H1 (cell line): Measurements from ENCODE around the gene TTC39A. TPM values are rescaled to one million over a fixed set of nuclear protein-coding genes. Genes with fewer than 3 reads are reported as not detected.

Experiments used
- CTCF ChIA-PET: fragments of 300-600 bp; sonication (Branson Sonifier 250); formaldehyde crosslinking; loops from one replicate; lab custom pipeline; 2021; ENCODE audit not compliant: partially characterized antibody; lab: Charles Lee
- POLR2A ChIA-PET: fragments of 300-600 bp; sonication (Branson Sonifier 250); formaldehyde crosslinking; loops from one replicate; lab custom pipeline; 2021; ENCODE audit warnings: inconsistent platforms; ENCODE audit not compliant: partially characterized antibody; lab: Charles Lee
- DNase-seq, 2 experiments: peaks; one replicate each; pipeline versions ENCODE4 v3.0.0 to v3.0.0-alpha.2; 2010 to 2022; ENCODE audit warnings: low spot score in 2 of 2, low read depth in 1 of 2, mixed read lengths in 1 of 2
- FAIRE-seq: peaks from 2 replicates; lab custom pipeline; 2011; peaks lifted over from hg19 to GRCh38; lab: Jason Lieb, UNC
- H2AFZ ChIP-seq: 2 replicates; pipeline ENCODE4 v1.8.1; 2012; ENCODE audit warnings: low read length, inconsistent platforms
- H2AK5ac ChIP-seq: 2 replicates; pipeline ENCODE4 v1.6.1; 2013; ENCODE audit warnings: low read depth, low read length
- H2BK120ac ChIP-seq: replicated peaks from 2 replicates; pipeline ENCODE3; 2013; ENCODE audit warnings: low read depth, low read length, inconsistent platforms
- H2BK12ac ChIP-seq: 2 replicates; pipeline ENCODE4 v1.6.1; 2013; ENCODE audit warnings: low read depth, low read length
- H2BK15ac ChIP-seq: 2 replicates; pipeline ENCODE4 v1.6.1; 2013; ENCODE audit warnings: low read length
- H2BK20ac ChIP-seq: 2 replicates; pipeline ENCODE4 v1.6.1; 2013; ENCODE audit warnings: low read length
- H2BK5ac ChIP-seq: 2 replicates; pipeline ENCODE4 v1.6.1; 2013; ENCODE audit warnings: low read depth, low read length
- H3K14ac ChIP-seq: 2 replicates; pipeline ENCODE4 v1.6.1; 2013; ENCODE audit warnings: inconsistent platforms; ENCODE audit not compliant: insufficient read length
- H3K18ac ChIP-seq: 2 replicates; pipeline ENCODE4 v1.6.1; 2013; ENCODE audit warnings: low read length; ENCODE audit errors: extremely low read depth
- H3K23ac ChIP-seq: 2 replicates; pipeline ENCODE4 v1.6.1; 2013; ENCODE audit warnings: inconsistent platforms; ENCODE audit not compliant: insufficient read length
- H3K23me2 ChIP-seq: 2 replicates; pipeline ENCODE4 v1.6.1; 2013; ENCODE audit warnings: low read depth, low read length
- H3K27ac ChIP-seq: 2 replicates; pipeline ENCODE4 v1.6.1; 2011; ENCODE audit warnings: low read depth, low read length, inconsistent platforms
- H3K27me3 ChIP-seq, 4 experiments: replicated peaks in 1 of 4; 1 replicate in 1 of 4; 2 replicates in 3 of 4; pipeline versions ENCODE4 v1.6.1 to v1.8.1; 2011 to 2013; ENCODE audit warnings: low read length in 3 of 4, mild to moderate bottlenecking in 3 of 4, inconsistent platforms in 2 of 4, mixed read lengths in 2 of 4, moderate library complexity in 1 of 4; ENCODE audit not compliant: control insufficient read depth in 3 of 4, insufficient read depth in 3 of 4; ENCODE audit errors: extremely low read depth in 1 of 4
- H3K36me3 ChIP-seq, 4 experiments: 2 replicates each; pipeline versions ENCODE4 v1.6.1 to v1.8.1; 2011 to 2013; ENCODE audit warnings: mild to moderate bottlenecking in 4 of 4, low read length in 3 of 4, moderate library complexity in 2 of 4, control low read depth in 1 of 4, inconsistent platforms in 1 of 4; ENCODE audit not compliant: insufficient read depth in 4 of 4, control insufficient read depth in 2 of 4
- H3K4ac ChIP-seq: replicated peaks from 2 replicates; pipeline ENCODE3; 2013; ENCODE audit warnings: low read length, low read depth, mixed read lengths, inconsistent platforms; ENCODE audit not compliant: insufficient read length
- H3K4me1 ChIP-seq, 4 experiments: replicated peaks in 1 of 4; 1 replicate in 1 of 4; 2 replicates in 3 of 4; pipeline versions ENCODE4 v1.6.1 to v1.8.1; 2011 to 2013; ENCODE audit warnings: low read length in 3 of 4, inconsistent platforms in 2 of 4, mixed read lengths in 1 of 4; ENCODE audit not compliant: insufficient read depth in 4 of 4, control insufficient read depth in 3 of 4
- H3K4me2 ChIP-seq, 2 experiments: 2 replicates each; pipeline versions ENCODE4 v1.6.1 to v1.8.1; 2011 to 2013; ENCODE audit warnings: low read depth in 2 of 2, low read length in 2 of 2, control low read depth in 1 of 2, inconsistent platforms in 1 of 2, mild to moderate bottlenecking in 1 of 2; ENCODE audit not compliant: insufficient read depth in 1 of 2
- H3K4me3 ChIP-seq, 4 experiments: fragments of 200-600, 300-600 bp in 1 of 4; sonication (generic), shearing (Covaris generic), sonication (Bioruptor Twin) in 1 of 4; 2 replicates each; pipeline versions ENCODE4 v1.5.1 to v1.8.1; 2011 to 2016; ENCODE audit warnings: low read length in 4 of 4, low read depth in 3 of 4, control low read depth in 2 of 4, inconsistent platforms in 2 of 4, mild to moderate bottlenecking in 2 of 4, mixed read lengths in 1 of 4, moderate library complexity in 1 of 4; ENCODE audit not compliant: insufficient read depth in 2 of 4; ENCODE audit errors: extremely low read depth in 1 of 4
- H3K56ac ChIP-seq: replicated peaks from 2 replicates; pipeline ENCODE3; 2013; ENCODE audit warnings: low read depth, mild to moderate bottlenecking, mixed read lengths, low read length, inconsistent platforms; ENCODE audit not compliant: insufficient read length
- H3K79me1 ChIP-seq: 2 replicates; pipeline ENCODE4 v1.6.1; 2013; ENCODE audit warnings: low read depth, low read length, control low read depth
- H3K79me2 ChIP-seq, 2 experiments: 2 replicates each; pipeline versions ENCODE4 v1.6.1 to v1.8.1; 2012 to 2013; ENCODE audit warnings: low read length in 2 of 2, mild to moderate bottlenecking in 2 of 2, inconsistent platforms in 1 of 2; ENCODE audit not compliant: insufficient read depth in 2 of 2, control insufficient read depth in 1 of 2
- H3K9ac ChIP-seq, 4 experiments: replicated peaks in 1 of 4; 1 replicate in 1 of 4; 2 replicates in 3 of 4; pipeline versions ENCODE4 v1.6.1 to v1.8.1; 2011 to 2013; ENCODE audit warnings: low read depth in 3 of 4, low read length in 3 of 4, control low read depth in 2 of 4, mild to moderate bottlenecking in 2 of 4, moderate library complexity in 2 of 4, inconsistent platforms in 1 of 4; ENCODE audit errors: extremely low read depth in 1 of 4
- H3K9me3 ChIP-seq, 2 experiments: 2 replicates each; pipeline versions ENCODE4 v1.6.1 to v1.8.1; 2012 to 2013; ENCODE audit warnings: mild to moderate bottlenecking in 2 of 2, moderate library complexity in 2 of 2, control low read depth in 1 of 2, inconsistent platforms in 1 of 2, low read depth in 1 of 2, low read length in 1 of 2, mixed read lengths in 1 of 2; ENCODE audit not compliant: insufficient read depth in 2 of 2
- H4K20me1 ChIP-seq, 2 experiments: replicated peaks in 1 of 2; 2 replicates each; pipeline versions ENCODE3 to v1.8.1; 2011 to 2013; ENCODE audit warnings: inconsistent platforms in 2 of 2, low read length in 2 of 2, mild to moderate bottlenecking in 1 of 2; ENCODE audit not compliant: insufficient read depth in 2 of 2, control insufficient read depth in 1 of 2
- H4K5ac ChIP-seq: 2 replicates; pipeline ENCODE4 v1.6.1; 2013; ENCODE audit warnings: low read length, low read depth, mixed read lengths, inconsistent platforms; ENCODE audit not compliant: insufficient read length
- H4K8ac ChIP-seq: 2 replicates; pipeline ENCODE4 v1.8.0; 2013; ENCODE audit warnings: mild to moderate bottlenecking, moderate library complexity, low read length, inconsistent platforms; ENCODE audit not compliant: insufficient read depth; ENCODE audit errors: extremely low read depth
- H4K91ac ChIP-seq: replicated peaks from 2 replicates; pipeline ENCODE3; 2013; ENCODE audit warnings: low read length, mixed read lengths, inconsistent platforms; ENCODE audit not compliant: insufficient read length
- EGR1 ChIP-seq: IDR thresholded peaks from 2 replicates; pipeline ENCODE4 v1.6.1; 2011; ENCODE audit warnings: low read depth, low read length, borderline replicate concordance
- FOSL1 ChIP-seq: IDR thresholded peaks from 2 replicates; pipeline ENCODE4 v1.6.1; 2011; ENCODE audit warnings: mild to moderate bottlenecking, low read depth, low read length, moderate library complexity; ENCODE audit not compliant: insufficient read depth
- KDM5A ChIP-seq: fragments of 200-600 bp; IDR thresholded peaks from 2 replicates; pipeline ENCODE4 v1.7.1; 2012; ENCODE audit warnings: mild to moderate bottlenecking, low read length, inconsistent platforms, mixed read lengths
- POU5F1 ChIP-seq: IDR thresholded peaks from 2 replicates; pipeline ENCODE4 v1.6.1; 2011; ENCODE audit warnings: low read depth, mild to moderate bottlenecking, low read length, moderate library complexity
- RAD21 ChIP-seq, 2 experiments: IDR thresholded peaks in 1 of 2; conservative IDR thresholded peaks in 1 of 2; 2 replicates each; pipeline ENCODE4 v1.6.1; 2011; ENCODE audit warnings: low read depth in 2 of 2, low read length in 2 of 2, improper control_type of control experiment in 1 of 2, inconsistent platforms in 1 of 2, mild to moderate bottlenecking in 1 of 2, moderate library complexity in 1 of 2
- SP2 ChIP-seq: IDR thresholded peaks from 2 replicates; pipeline ENCODE4 v1.6.1; 2012; ENCODE audit warnings: mild to moderate bottlenecking, low read length, inconsistent platforms
- TAF7 ChIP-seq: optimal IDR thresholded peaks from 2 replicates; pipeline ENCODE3; 2011; ENCODE audit warnings: low read depth, mild to moderate bottlenecking, inconsistent platforms, low read length, moderate library complexity, borderline replicate concordance
- TCF12 ChIP-seq: IDR thresholded peaks from 2 replicates; pipeline ENCODE4 v1.6.1; 2011; ENCODE audit warnings: low read depth, mild to moderate bottlenecking, low read length
- polyA plus RNA-seq, 7 experiments: library from polyadenylated mRNA; depleted of rRNA in 3 of 7; stranded (reverse) in 5 of 7; unstranded in 2 of 7; fragments of >200 nt in 5 of 7; fragments of 200-250 nt in 2 of 7; gene quantifications; 1 replicate in 5 of 7; 2 replicates in 1 of 7; 4 replicates in 1 of 7; pipeline versions ENCODE4 v1.2.1 to v1.2.3, GENCODE V29; 2011 to 2013; ENCODE audit warnings: missing spikeins in 2 of 7, mixed read lengths in 2 of 7
- total RNA-seq: library from RNA; stranded (reverse); fragmentation: NEBNext Ultra II Directional; extraction: Animal tissue kit (Norgen Biotek cat#: 25700); gene quantifications from 2 replicates; pipeline ENCODE4 v1.2.1, GENCODE V29; 2021

TTC39A gene
- total and polyA plus RNA-seq, 2 of the 8 experiments (the other 6 are each of a cell fraction or from before 2014, with no cell fraction given), result 5.5 to 5.8 TPM

DNA sequence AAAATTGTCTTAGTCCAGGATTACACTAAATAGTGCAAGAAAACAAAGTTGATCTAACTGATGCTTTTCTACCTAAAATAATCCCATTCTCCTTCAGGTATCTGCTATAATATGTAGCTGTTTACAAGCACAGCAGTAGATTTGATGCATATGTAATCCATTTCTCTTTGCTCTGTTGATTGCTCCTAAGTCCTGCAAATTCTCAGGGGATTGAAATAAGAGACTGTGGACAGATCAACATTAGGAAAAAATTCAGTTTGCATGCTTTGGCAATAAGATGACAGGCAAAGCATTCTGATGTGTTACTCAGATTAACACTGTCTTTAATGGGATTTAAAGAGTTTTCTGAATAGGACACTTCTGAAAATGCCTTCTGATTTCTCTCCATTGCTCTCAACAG, 59.6 kb downstream of the TTC39A start:
- H3K56ac ChIP-seq, result no peak overlapping the region
- H4K20me1 ChIP-seq, result peaks cover 0 to 1% of the 10 kb centered on the region in 2 experiments
- no peak overlapping the region for H3K14ac ChIP-seq
- no peak overlapping the region for H2BK120ac ChIP-seq
- FAIRE-seq, result no peak
- no peak overlapping the region for H2BK5ac ChIP-seq
- no peaks in the 10 kb centered on the region for H3K9me3 ChIP-seq
- no peak for DNase-seq
- no peak overlapping the region for H2BK15ac ChIP-seq
- H3K79me1 ChIP-seq, result no peaks in the 10 kb centered on the region; the same call in none of the 2 replicates
- H3K27ac ChIP-seq, result no peak overlapping the region
- H3K18ac ChIP-seq, result no peak overlapping the region
- peaks cover 0 to 7% of the 10 kb centered on the region in 2 experiments; a peak in 1 of 4 replicates for H3K79me2 ChIP-seq
- ChIA-PET POLR2A (no interaction called here), CTCF (no interaction called here)
- no peak overlapping the region for H3K4ac ChIP-seq
- H2BK12ac ChIP-seq, result no peak overlapping the region
- no peak overlapping the region; the same call in 1 of the 2 replicates for H4K8ac ChIP-seq
- no peaks in the 10 kb centered on the region for H3K4me1 ChIP-seq
- no peak overlapping the region for H2BK20ac ChIP-seq
- H3K4me2 ChIP-seq, result no peak overlapping the region
- H3K36me3 ChIP-seq, result peaks cover 0 to 16% (median 4%) of the 10 kb centered on the region in 4 experiments; a peak in 2 of 8 replicates
- H2AFZ ChIP-seq, result no peak overlapping the region
- no peak for TF ChIP-seq FOSL1
- TF ChIP-seq RAD21 (IDR thresholded peaks at IDR 0.05 in 1 of 2, conservative IDR thresholded peaks at IDR 0.05 in 1 of 2; ENCODE audit: low read depth in 2 of 2, low read length in 2 of 2), result no peak
- TF ChIP-seq TAF7, result no peak
- TF ChIP-seq SP2, result no peak
- no peak for TF ChIP-seq KDM5A
- TF ChIP-seq POU5F1, result no peak
- no peak for TF ChIP-seq TCF12
- no peak for TF ChIP-seq EGR1
- H2AK5ac ChIP-seq, result no peak overlapping the region
- H3K23me2 ChIP-seq, result no peaks in the 10 kb centered on the region
- no peak overlapping the region for H4K5ac ChIP-seq
- H3K4me3 ChIP-seq, result no peak overlapping the region
- no peaks in the 10 kb centered on the region for H3K27me3 ChIP-seq
- no peak overlapping the region for H3K9ac ChIP-seq
- H4K91ac ChIP-seq, result no peak overlapping the region
- H3K23ac ChIP-seq, result no peak overlapping the region
